NCI-H526 treated with DMSO at 0.1 percent for 48 hours (cell line): Measurements from ENCODE around the gene CCDC14.
"Not testable (repeated sequence)": the region's sequence is repeated elsewhere in the genome, so short reads cannot be mapped to it uniquely, and the experiment has no call there.

Experiments used
- DNase-seq: peaks from one replicate; lab custom pipeline; 2025; lab: John Stamatoyannopoulos, UW

CCDC14 gene

GRCh38 chr3:123899300-123899865 lies 61.6 kb downstream of the CCDC14 start:
- DNase-seq: no peak

GRCh38 chr3:123893012-123893411 lies 68.0 kb downstream of the CCDC14 start:
- no peak for DNase-seq

- DNase-seq: no peak
These were observed 68.8 kb downstream of the CCDC14 start for GRCh38 chr3:123892195-123892594.

- not testable (repeated sequence) for DNase-seq
These were observed 70.0 kb downstream of the CCDC14 start for GRCh38 chr3:123890991-123891390.

- DNase-seq: not testable (repeated sequence)
These were observed 70.9 kb downstream of the CCDC14 start for GRCh38 chr3:123890162-123890561.

GRCh38 chr3:123884993-123885392 lies 76.0 kb downstream of the CCDC14 start:
- no peak for DNase-seq

- peak; percentile 84 for DNase-seq
These were observed 76.7 kb downstream of the CCDC14 start, which contains the start of gene MYLK for GRCh38 chr3:123884203-123884831. Gene MYLK (minus strand): TSS chr3:123884332. CDS start chr3:123793841, 90,491 bp downstream.

GRCh38 chr3:123883701-123884202 lies 77.3 kb downstream of the CCDC14 start:
- DNase-seq: no peak

- DNase-seq: no peak
These were observed 77.9 kb downstream of the CCDC14 start for GRCh38 chr3:123883111-123883510.

- DNase-seq: no peak
These were observed 79.3 kb downstream of the CCDC14 start for GRCh38 chr3:123881771-123882170.

GRCh38 chr3:123880998-123881561 lies 79.9 kb downstream of the CCDC14 start:
- DNase-seq: peak; percentile 19

- no peak for DNase-seq
These were observed 82.2 kb downstream of the CCDC14 start for GRCh38 chr3:123878807-123879206.

- no peak for DNase-seq
These were observed 83.1 kb downstream of the CCDC14 start for GRCh38 chr3:123877965-123878364.

GRCh38 chr3:123877466-123877865 lies 83.6 kb downstream of the CCDC14 start:
- DNase-seq: no peak

GRCh38 chr3:123876858-123877257 lies 84.2 kb downstream of the CCDC14 start:
- DNase-seq: no peak

- no peak for DNase-seq
These were observed 88.4 kb downstream of the CCDC14 start for GRCh38 chr3:123872621-123873020.

- no peak for DNase-seq
These were observed 89.1 kb downstream of the CCDC14 start for GRCh38 chr3:123871946-123872345.

- no peak for DNase-seq
These were observed 91.0 kb downstream of the CCDC14 start for GRCh38 chr3:123870033-123870432.

GRCh38 chr3:123869165-123869564 lies 91.9 kb downstream of the CCDC14 start:
- no peak for DNase-seq

- no peak for DNase-seq
These were observed 96.3 kb downstream of the CCDC14 start for GRCh38 chr3:123864706-123865105.
